LNCaP clone FGC (cell line): Measurements from ENCODE around the gene IFIT5.
"Not testable (repeated sequence)": the region's sequence is repeated elsewhere in the genome, so short reads cannot be mapped to it uniquely, and the experiment has no call there.

ENCODE experiments used
- DNase-seq: peaks from one replicate; pipeline ENCODE4 v3.0.0-alpha.2; 2011; ENCODE audit warnings: low read depth
- H3K4me3 ChIP-seq: 2 replicates; pipeline ENCODE4 v1.5.1; 2011; ENCODE audit warnings: mild to moderate bottlenecking, low read depth, low read length, control low read depth
- CTCF ChIP-seq: IDR thresholded peaks from 2 replicates; pipeline ENCODE4 v1.5.1; 2012; ENCODE audit warnings: mild to moderate bottlenecking; ENCODE audit not compliant: control insufficient read depth, insufficient read depth; ENCODE audit errors: extremely low read depth

IFIT5 gene

GRCh38 chr10:89442289-89442688 is 27.9 kb downstream of the IFIT5 start:
- H3K4me3 ChIP-seq, result no peak overlapping the region
- DNase-seq, result no peak
- no peak for TF ChIP-seq CTCF

- DNase-seq, result not testable (repeated sequence)
These were observed 30.5 kb downstream of the IFIT5 start for GRCh38 chr10:89444819-89445218.

GRCh38 chr10:89450901-89451300 is 36.5 kb downstream of the IFIT5 start:
- no peak for TF ChIP-seq CTCF
- H3K4me3 ChIP-seq, result no peak overlapping the region
- no peak for DNase-seq

More at GRCh38 chr10:89444819-89445218, 30.5 kb downstream of the IFIT5 start:
- H3K4me3 ChIP-seq, result not testable (repeated sequence)

GRCh38 chr10:89452193-89452592 is 37.8 kb downstream of the IFIT5 start:
- TF ChIP-seq CTCF, result no peak
- no peak for DNase-seq
- H3K4me3 ChIP-seq, result no peak overlapping the region

GRCh38 chr10:89454561-89455347 is 40.4 kb downstream of the IFIT5 start:
- no peak overlapping the region for H3K4me3 ChIP-seq
- TF ChIP-seq CTCF, result no peak
- DNase-seq, result no peak

- DNase-seq, result no peak
- no peak for TF ChIP-seq CTCF
- no peak overlapping the region for H3K4me3 ChIP-seq
These were observed 43.9 kb downstream of the IFIT5 start for GRCh38 chr10:89458291-89458690.

- no peak overlapping the region for H3K4me3 ChIP-seq
- DNase-seq, result no peak
- TF ChIP-seq CTCF, result no peak
These were observed 44.4 kb downstream of the IFIT5 start for GRCh38 chr10:89458784-89459183.
